GM08714 (cell line): Measurements from ENCODE around the gene KHSRP.

Experiments used
- H3K4me3 ChIP-seq: fragments of 200-500 bp; sonication (Bioruptor generic); 2 replicates; pipeline ENCODE4 v1.5.1; 2014; ENCODE audit warnings: mild to moderate bottlenecking, low read length, inconsistent platforms
- ZNF274 ChIP-seq: IDR thresholded peaks from 2 replicates; pipeline ENCODE4 v1.6.1; 2012; ENCODE audit warnings: mild to moderate bottlenecking, low read depth, low read length

The KHSRP gene

GRCh38 chr19:6424195-6424938, at the start of gene KHSRP:
TSS of gene KHSRP (minus strand) at chr19:6424811. CDS start at chr19:6424701, 110 bp downstream.
- TF ChIP-seq ZNF274: no peak

GRCh38 chr19:6473647-6474046, 49.0 kb upstream of the KHSRP start:
- H3K4me3 ChIP-seq: no peak overlapping the region
- TF ChIP-seq ZNF274: no peak

More at GRCh38 chr19:6424195-6424938, at the start of gene KHSRP:
- H3K4me3 ChIP-seq: peak within 1 kb of the TSS; percentile 97

GRCh38 chr19:6472713-6473112, 48.1 kb upstream of the KHSRP start:
- no peak overlapping the region for H3K4me3 ChIP-seq
- TF ChIP-seq ZNF274: no peak

- TF ChIP-seq ZNF274: no peak
- H3K4me3 ChIP-seq: no peak overlapping the region
These were observed 46.5 kb upstream of the KHSRP start for GRCh38 chr19:6471076-6471475.

GRCh38 chr19:6470173-6470572, 45.6 kb upstream of the KHSRP start:
- TF ChIP-seq ZNF274: no peak

GRCh38 chr19:6467384-6467783, 42.8 kb upstream of the KHSRP start:
- H3K4me3 ChIP-seq: no peak overlapping the region
- TF ChIP-seq ZNF274: no peak

More at GRCh38 chr19:6470173-6470572, 45.6 kb upstream of the KHSRP start:
- H3K4me3 ChIP-seq: no peak overlapping the region

GRCh38 chr19:6466526-6467248, 42.1 kb upstream of the KHSRP start:
- no peak for TF ChIP-seq ZNF274
- H3K4me3 ChIP-seq: no peak overlapping the region

- no peak for TF ChIP-seq ZNF274
- H3K4me3 ChIP-seq: no peak overlapping the region
These were observed 41.1 kb upstream of the KHSRP start for GRCh38 chr19:6465663-6466062.

- H3K4me3 ChIP-seq: no peak overlapping the region
These were observed 40.4 kb upstream of the KHSRP start for GRCh38 chr19:6465006-6465405.

GRCh38 chr19:6464070-6464873, 39.7 kb upstream of the KHSRP start, which contains the start of gene CRB3:
TSS of gene CRB3 (plus strand) at chr19:6464271. CDS start at chr19:6464702, 431 bp downstream.
- no peak for TF ChIP-seq ZNF274
- H3K4me3 ChIP-seq: peak within 1 kb of the TSS; percentile 3; the same call in 1 of the 2 replicates

More at GRCh38 chr19:6465006-6465405, 40.4 kb upstream of the KHSRP start:
- TF ChIP-seq ZNF274: no peak

- H3K4me3 ChIP-seq: peak overlapping the region; percentile 70
- no peak for TF ChIP-seq ZNF274
These were observed 35.7 kb upstream of the KHSRP start for GRCh38 chr19:6460099-6460884.

- peak within 1 kb of the TSS; percentile 70 for H3K4me3 ChIP-seq
- no peak for TF ChIP-seq ZNF274
These were observed 34.9 kb upstream of the KHSRP start, which contains the start of gene SLC25A23 for GRCh38 chr19:6459262-6460098. TSS of gene SLC25A23 (minus strand) at chr19:6459792. CDS start at chr19:6459628, 164 bp downstream.
